ENCODE measurements around the gene SLC1A2.

Gene SLC1A2

DNA sequence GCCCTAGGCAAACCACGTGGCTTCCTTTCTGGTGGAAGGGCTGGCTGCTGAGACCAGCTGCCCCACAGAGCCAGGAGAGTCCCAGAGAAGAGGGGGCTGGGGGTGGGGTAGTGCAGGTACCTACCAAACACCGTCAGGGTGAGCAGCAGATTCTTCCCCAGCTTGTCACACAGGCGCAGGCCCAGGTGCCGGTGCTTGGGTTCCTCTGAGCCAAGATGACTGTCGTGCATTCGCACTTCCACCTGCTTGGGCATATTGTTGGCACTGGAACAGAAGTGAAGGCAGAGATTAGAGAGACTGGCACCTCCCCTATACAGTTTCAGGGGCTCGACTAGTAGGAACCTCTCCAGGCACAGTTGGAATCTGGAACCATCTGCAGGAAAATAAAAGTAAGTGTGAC is 102.1 kb downstream of the SLC1A2 start:
- no peaks in the 10 kb centered on the region for H3K79me2 ChIP-seq (ENCODE audit: low read length)
- no peaks in the 10 kb centered on the region for H4K20me1 ChIP-seq (ENCODE audit: insufficient read depth, low read length)
- H3K27me3 ChIP-seq (ENCODE audit: low read depth, low read length) = no peaks in the 10 kb centered on the region
- no peak overlapping the region for H3K4me3 ChIP-seq (ENCODE audit: low read length)
- TF ChIP-seq EZH2phosphoT487 (IDR thresholded peaks at IDR 0.05; ENCODE audit: low read depth) = no peak
- no peak for TF ChIP-seq CTCF (IDR thresholded peaks at IDR 0.05; ENCODE audit: low read depth, low read length)
- H3K4me2 ChIP-seq (ENCODE audit: low read length) = peak overlapping the region; percentile 6; the same call in 1 of the 2 replicates
- peak overlapping the region; percentile 63 for H2AFZ ChIP-seq (ENCODE audit: low read depth, low read length)
- no peaks in the 10 kb centered on the region for H3K9me3 ChIP-seq (ENCODE audit: insufficient read depth, low read length)
- H3K9ac ChIP-seq (ENCODE audit: low read length) = no peak overlapping the region
- H3K4me1 ChIP-seq (ENCODE audit: low read length) = peaks cover 54% of the 10 kb centered on the region
- no peaks in the 10 kb centered on the region for H3K36me3 ChIP-seq (replicated peaks; ENCODE audit: low read depth, low read length)
- no peak overlapping the region for H3K27ac ChIP-seq (ENCODE audit: low read length)

GRCh38 chr11:35316161-35316560 is 103.2 kb downstream of the SLC1A2 start:
- no peaks in the 10 kb centered on the region for H3K27me3 ChIP-seq (ENCODE audit: low read depth, low read length)
- H3K27ac ChIP-seq (ENCODE audit: low read length) = no peak overlapping the region
- H3K9ac ChIP-seq (ENCODE audit: low read length) = no peak overlapping the region
- no peaks in the 10 kb centered on the region for H3K79me2 ChIP-seq (ENCODE audit: low read length)
- H3K4me2 ChIP-seq (ENCODE audit: low read length) = no peak overlapping the region
- TF ChIP-seq EZH2phosphoT487 (IDR thresholded peaks at IDR 0.05; ENCODE audit: low read depth) (no peak), CTCF (IDR thresholded peaks at IDR 0.05; ENCODE audit: low read depth, low read length) (no peak)
- no peaks in the 10 kb centered on the region for H4K20me1 ChIP-seq (ENCODE audit: insufficient read depth, low read length)
- H3K4me1 ChIP-seq (ENCODE audit: low read length) = peaks cover 64% of the 10 kb centered on the region
- no peaks in the 10 kb centered on the region for H3K36me3 ChIP-seq (replicated peaks; ENCODE audit: low read depth, low read length)
- H2AFZ ChIP-seq (ENCODE audit: low read depth, low read length) = no peak overlapping the region
- no peak overlapping the region for H3K4me3 ChIP-seq (ENCODE audit: low read length)
- H3K9me3 ChIP-seq (ENCODE audit: insufficient read depth, low read length) = no peaks in the 10 kb centered on the region

DNA sequence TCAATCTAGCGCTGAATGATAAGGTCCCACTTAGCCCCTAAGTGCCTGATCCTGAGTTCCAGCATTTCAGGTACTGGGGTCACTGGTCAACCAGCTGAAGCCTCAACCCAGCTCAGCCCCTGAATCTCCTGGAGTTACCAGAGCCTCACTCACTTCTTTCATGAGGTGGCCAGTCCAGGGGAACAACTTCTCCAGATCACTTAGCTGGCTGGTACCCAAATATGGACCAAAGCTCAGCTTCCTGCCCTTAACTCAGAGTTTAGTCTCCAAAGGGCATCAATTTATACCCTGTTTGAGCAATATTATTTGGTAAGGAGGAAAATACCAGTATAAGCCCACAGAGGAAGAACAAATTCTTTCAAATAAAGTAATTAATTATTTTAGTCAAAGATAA is 105.6 kb downstream of the SLC1A2 start:
- H3K4me2 ChIP-seq (ENCODE audit: low read length) = peak overlapping the region; percentile 77
- peak overlapping the region; percentile 66 for H3K27ac ChIP-seq (ENCODE audit: low read length)
- H3K9ac ChIP-seq (ENCODE audit: low read length) = peak overlapping the region; percentile 42; the same call in 1 of the 2 replicates
- no peaks in the 10 kb centered on the region for H3K36me3 ChIP-seq (replicated peaks; ENCODE audit: low read depth, low read length)
- H2AFZ ChIP-seq (ENCODE audit: low read depth, low read length) = no peak overlapping the region
- no peaks in the 10 kb centered on the region for H4K20me1 ChIP-seq (ENCODE audit: insufficient read depth, low read length)
- no peaks in the 10 kb centered on the region for H3K79me2 ChIP-seq (ENCODE audit: low read length)
- TF ChIP-seq CTCF (IDR thresholded peaks at IDR 0.05; ENCODE audit: low read depth, low read length) (no peak), EZH2phosphoT487 (IDR thresholded peaks at IDR 0.05; ENCODE audit: low read depth) (no peak)
- no peaks in the 10 kb centered on the region for H3K27me3 ChIP-seq (ENCODE audit: low read depth, low read length)
- peaks cover 58% of the 10 kb centered on the region for H3K4me1 ChIP-seq (ENCODE audit: low read length)
- H3K9me3 ChIP-seq (ENCODE audit: insufficient read depth, low read length) = no peaks in the 10 kb centered on the region
- H3K4me3 ChIP-seq (ENCODE audit: low read length) = peak overlapping the region; percentile 46

DNA sequence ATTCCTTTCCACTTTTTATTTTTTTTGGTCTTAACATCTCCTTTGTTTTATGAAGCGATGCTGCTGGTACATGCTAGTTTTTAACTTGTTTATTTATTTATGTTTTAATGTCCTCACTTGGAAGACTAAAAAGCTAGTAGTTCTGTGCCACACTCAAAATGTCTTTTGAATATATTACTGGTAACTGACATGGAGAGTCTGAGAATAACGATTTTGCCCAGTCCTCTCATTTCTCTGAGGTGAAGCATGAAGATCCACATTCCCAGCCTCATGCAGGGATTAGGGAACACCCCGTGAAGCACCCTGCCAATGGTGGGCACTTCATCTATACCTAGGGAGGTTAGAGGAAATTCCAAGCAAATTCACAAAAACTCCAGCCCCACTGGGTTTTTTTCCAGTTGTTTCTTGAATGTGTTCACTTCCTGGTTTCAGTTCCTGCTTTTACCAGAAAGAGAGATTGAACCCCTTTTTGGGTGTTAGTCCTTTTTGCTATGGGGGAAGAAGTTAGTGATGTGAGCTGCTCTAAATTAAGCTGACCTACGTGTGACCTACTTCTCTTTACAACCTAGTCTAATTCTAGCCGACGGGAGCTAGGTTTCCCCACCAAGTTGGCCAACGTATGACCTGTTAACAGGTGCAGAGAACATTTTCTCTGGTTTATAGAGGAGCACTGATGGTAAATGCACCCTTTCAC is 106.1 kb downstream of the SLC1A2 start:
- Histone ChIP-seq H3K27me3 (ENCODE audit: low read depth, low read length) (no peaks in the 10 kb centered on the region), H3K9ac (ENCODE audit: low read length) (peak overlapping the region; percentile 42; the same call in 1 of the 2 replicates), H2AFZ (ENCODE audit: low read depth, low read length) (peak overlapping the region; percentile 29; the same call in 1 of the 2 replicates), H3K9me3 (ENCODE audit: insufficient read depth, low read length) (no peaks in the 10 kb centered on the region), H3K4me1 (ENCODE audit: low read length) (peaks cover 52% of the 10 kb centered on the region), H3K4me2 (ENCODE audit: low read length) (peak overlapping the region; percentile 77), H3K4me3 (ENCODE audit: low read length) (peak overlapping the region; percentile 46), H3K79me2 (ENCODE audit: low read length) (no peaks in the 10 kb centered on the region), H3K36me3 (replicated peaks; ENCODE audit: low read depth, low read length) (no peaks in the 10 kb centered on the region), H4K20me1 (ENCODE audit: insufficient read depth, low read length) (no peaks in the 10 kb centered on the region), H3K27ac (ENCODE audit: low read length) (peak overlapping the region; percentile 66)
- TF ChIP-seq EZH2phosphoT487 (IDR thresholded peaks at IDR 0.05; ENCODE audit: low read depth) = no peak
- TF ChIP-seq CTCF (IDR thresholded peaks at IDR 0.05; ENCODE audit: low read depth, low read length) = no peak
